ENCODE results near the gene WFDC1.

The WFDC1 gene

GRCh38 chr16:84378099-84378498 lies 83.4 kb downstream of the WFDC1 start:
- no peak for DNase-seq (ENCODE audit: low read depth, low spot score)

- DNase-seq (ENCODE audit: low read depth, low spot score) = no peak
Measured at GRCh38 chr16:84378567-84378966, 83.9 kb downstream of the WFDC1 start.

- DNase-seq (ENCODE audit: low read depth, low spot score) = no peak
Measured at GRCh38 chr16:84379008-84379708, 84.5 kb downstream of the WFDC1 start.

All from smooth muscle cell of the brain vasculature (primary cell).